Measurements from ENCODE around the gene DTWD2.

DNA sequence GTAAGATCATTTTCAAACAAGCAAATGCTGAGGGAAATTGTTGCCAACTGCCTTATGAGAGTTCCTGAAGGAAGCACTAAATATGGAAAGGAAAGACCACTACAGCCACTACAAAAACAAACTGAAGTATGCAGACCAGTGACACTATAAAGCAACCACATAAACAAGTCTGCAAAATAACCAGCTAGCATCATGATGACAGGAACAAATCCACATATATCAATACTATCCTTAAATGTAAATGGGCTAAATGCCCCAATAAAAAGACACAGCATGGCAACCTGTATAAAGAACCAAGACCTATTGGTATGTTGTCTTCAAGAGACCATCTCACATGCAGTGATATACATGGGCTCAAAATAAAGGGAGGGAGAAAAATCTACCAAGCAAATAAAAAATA is 113.2 kb downstream of the DTWD2 start:
- no peak for TF ChIP-seq CTCF (IDR thresholded peaks at IDR 0.05)
- no peak for TF ChIP-seq POLR2A (IDR thresholded peaks at IDR 0.05)

Measured in right lobe of liver (tissue), 4 donors.